Mesodermal cell (in vitro differentiated cells): ENCODE measurements around the gene PPRC1.
A peak's percentile ranks its signal among the peaks of the same experiment; 100 is the strongest.

Experiments
- H3K27ac ChIP-seq: 2 replicates; pipeline ENCODE4 v1.7.0; 2013; ENCODE audit warnings: mild to moderate bottlenecking, low read depth, low read length, moderate library complexity; ENCODE audit not compliant: severe bottlenecking
- H3K36me3 ChIP-seq: 2 replicates; pipeline ENCODE4 v1.7.1; 2013; ENCODE audit warnings: mild to moderate bottlenecking, low read length, moderate library complexity; ENCODE audit not compliant: control insufficient read depth, insufficient read depth
- H3K4me1 ChIP-seq: one replicate; pipeline ENCODE4 v1.7.1; 2013; ENCODE audit warnings: mild to moderate bottlenecking, low read length; ENCODE audit not compliant: insufficient read depth, control insufficient read depth, poor library complexity, severe bottlenecking
- H3K4me3 ChIP-seq: 2 replicates; pipeline ENCODE4 v1.7.0; 2013; ENCODE audit warnings: low read length, control low read depth, mild to moderate bottlenecking; ENCODE audit not compliant: insufficient read depth, poor library complexity, severe bottlenecking; ENCODE audit errors: extremely low read depth
- H3K9me3 ChIP-seq: 2 replicates; pipeline ENCODE4 v1.7.1; 2013; ENCODE audit warnings: mild to moderate bottlenecking, low read length, moderate library complexity; ENCODE audit not compliant: control insufficient read depth
- WGBS, 2 experiments: methylation state at CpG; one replicate each; pipeline ENCODE4 v1.1.5; 2013; ENCODE audit warnings: missing lambda C conversion rate in 2 of 2; ENCODE audit not compliant: insufficient coverage in 2 of 2; 5-methylcytosine and 5-hydroxymethylcytosine counted together

PPRC1 gene

DNA sequence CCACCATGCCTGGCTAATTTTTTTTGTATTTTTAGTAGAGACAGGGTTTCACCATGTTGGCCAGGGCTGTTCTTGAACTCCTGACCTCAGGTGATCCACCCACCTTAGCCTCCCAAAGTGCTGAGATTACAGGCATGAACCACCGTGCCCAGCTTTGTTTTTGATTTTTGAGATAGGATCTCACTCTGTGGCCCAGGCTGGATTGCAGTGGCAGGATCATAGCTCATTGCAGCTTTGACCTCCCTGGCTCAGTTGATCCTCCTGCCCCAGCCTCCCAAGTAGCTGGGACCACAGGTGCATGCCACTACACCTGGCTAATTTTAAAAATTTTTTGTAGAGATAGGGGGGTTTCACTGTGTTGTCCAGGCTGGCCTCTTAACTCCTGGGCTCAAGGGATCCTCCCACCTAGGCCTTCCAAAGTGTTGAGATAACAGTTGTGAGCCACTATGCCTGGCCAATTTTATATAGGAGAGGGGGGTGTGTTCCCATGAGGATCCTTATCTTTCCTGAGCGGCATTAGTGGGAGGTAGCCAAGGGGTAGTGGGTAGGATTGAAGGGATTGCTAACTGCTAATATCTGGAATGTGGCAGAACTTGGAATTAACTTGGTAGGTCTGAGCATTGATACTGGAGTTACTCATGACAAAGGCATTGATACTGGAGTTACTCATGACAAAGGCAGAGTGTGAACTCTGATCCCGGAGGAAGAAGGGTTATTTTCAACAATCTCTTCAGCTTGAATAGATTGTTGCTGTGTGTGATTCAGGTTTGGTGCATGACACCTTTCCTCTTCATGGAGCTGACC is 18.3 kb downstream of the PPRC1 start:
- peaks cover 27% of the 10 kb centered on the region for H3K4me1 ChIP-seq
- peak overlapping the region; percentile 99 for H3K27ac ChIP-seq
- WGBS, 2 experiments = 77 to 89% methylated on average over 3 of the region's 3 CpGs
- peak overlapping the region; percentile 88 for H3K4me3 ChIP-seq
- H3K36me3 ChIP-seq = peaks cover 68% of the 10 kb centered on the region
- no peaks in the 10 kb centered on the region for H3K9me3 ChIP-seq

DNA sequence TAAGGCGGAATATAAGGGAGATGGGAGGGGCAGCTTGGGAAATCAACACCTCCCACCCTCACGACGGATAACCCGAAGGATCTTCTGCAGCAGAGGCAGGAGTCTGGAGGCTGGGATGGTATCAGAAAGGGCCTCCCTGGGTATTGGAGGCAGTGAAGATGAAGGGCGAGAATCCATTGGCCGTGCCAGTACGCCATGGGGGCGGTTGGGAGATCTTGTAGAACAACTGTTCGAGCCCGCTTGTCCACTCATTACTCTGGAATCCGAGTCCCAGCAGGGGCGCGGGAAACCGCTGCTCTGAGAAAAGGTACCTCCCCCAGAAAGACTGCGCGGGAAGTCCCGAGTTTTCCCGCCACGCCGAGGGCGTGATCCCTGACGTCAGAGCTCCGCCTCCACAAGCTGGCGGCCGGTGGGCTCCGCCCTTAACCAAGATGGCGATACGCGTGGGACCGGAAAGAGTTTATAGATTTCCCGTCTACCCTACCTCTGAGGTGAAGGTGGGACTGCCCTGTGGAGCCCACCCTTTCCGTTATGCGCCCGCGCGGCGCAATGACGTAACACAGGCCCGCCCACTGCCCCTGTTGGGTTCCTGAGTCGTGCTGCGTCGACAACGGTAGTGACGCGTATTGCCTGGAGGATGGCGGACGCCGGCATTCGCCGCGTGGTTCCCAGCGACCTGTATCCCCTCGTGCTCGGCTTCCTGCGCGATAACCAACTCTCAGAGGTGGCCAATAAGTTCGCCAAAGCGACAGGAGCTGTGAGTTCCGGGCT is 19.1 kb downstream of the PPRC1 start, which contains the start of gene NOLC1:
TSS of gene NOLC1 (plus strand) at position 616 of the 771 bp plus-strand sequence. CDS start at position 638, 22 bp downstream.
- Histone ChIP-seq H3K4me3 (peak within 1 kb of the TSS; percentile 88), H3K27ac (peak within 1 kb of the TSS; percentile 99), H3K4me1 (peaks cover 27% of the 10 kb centered on the region), H3K9me3 (no peaks in the 10 kb centered on the region), H3K36me3 (peaks cover 68% of the 10 kb centered on the region)
- WGBS, 2 experiments = 1 to 2% methylated on average over 51 to 52 of the region's 59 CpGs

DNA sequence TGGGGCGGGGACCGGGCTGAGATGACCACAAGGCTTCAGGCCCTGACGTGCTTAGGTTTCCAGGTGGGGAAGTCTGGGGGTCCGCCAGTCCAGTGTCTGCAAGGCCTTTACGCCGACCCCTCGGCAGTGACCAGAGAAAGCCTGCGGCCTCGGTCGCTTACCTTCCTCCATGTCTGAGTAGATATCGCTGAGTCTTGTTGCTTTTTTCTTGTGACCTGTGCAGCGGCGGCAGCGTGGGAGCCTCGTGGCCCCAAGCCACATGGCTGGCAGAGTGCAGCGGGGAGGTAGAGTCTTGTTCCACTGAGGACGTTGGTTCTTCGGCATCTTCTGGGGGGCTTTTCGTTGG is 19.7 kb downstream of the PPRC1 start:
- WGBS, 2 experiments = 0% methylated on average over 11 to 16 of the region's 19 CpGs
- Histone ChIP-seq H3K36me3 (peaks cover 68% of the 10 kb centered on the region), H3K27ac (peak overlapping the region; percentile 99), H3K4me3 (peak overlapping the region; percentile 88), H3K9me3 (no peaks in the 10 kb centered on the region), H3K4me1 (peaks cover 27% of the 10 kb centered on the region)

DNA sequence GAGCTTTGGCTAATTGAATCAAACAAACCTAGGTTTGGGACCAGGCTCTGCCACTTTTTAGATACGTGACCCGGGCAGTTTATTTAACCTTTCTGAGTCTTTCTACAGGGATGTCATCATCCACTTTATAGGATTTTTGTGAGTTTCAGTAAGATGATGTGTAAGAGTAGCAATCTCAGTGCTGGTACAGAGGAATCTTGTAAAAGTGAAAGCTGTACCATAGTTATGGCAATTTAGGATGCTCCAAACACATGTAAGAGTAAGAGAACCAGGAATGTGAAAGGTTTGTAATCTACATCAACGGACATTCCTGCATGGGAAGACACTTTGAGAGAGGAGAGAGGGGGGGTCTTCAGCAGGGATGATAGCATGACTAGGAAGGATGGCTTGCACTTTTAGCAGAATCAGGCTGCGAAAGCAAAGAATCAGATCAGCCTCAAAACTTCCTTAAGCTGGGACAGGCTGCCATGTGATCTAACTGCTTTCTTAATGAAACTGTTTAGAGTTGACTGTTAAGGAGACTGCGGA is 20.3 kb downstream of the PPRC1 start:
- Histone ChIP-seq H3K4me1 (peaks cover 27% of the 10 kb centered on the region), H3K4me3 (peak overlapping the region; percentile 88), H3K9me3 (no peaks in the 10 kb centered on the region), H3K36me3 (peaks cover 68% of the 10 kb centered on the region), H3K27ac (peak overlapping the region; percentile 99)
- WGBS, 2 experiments = 36 to 61% methylated on average over 2 to 3 of the region's 5 CpGs

DNA sequence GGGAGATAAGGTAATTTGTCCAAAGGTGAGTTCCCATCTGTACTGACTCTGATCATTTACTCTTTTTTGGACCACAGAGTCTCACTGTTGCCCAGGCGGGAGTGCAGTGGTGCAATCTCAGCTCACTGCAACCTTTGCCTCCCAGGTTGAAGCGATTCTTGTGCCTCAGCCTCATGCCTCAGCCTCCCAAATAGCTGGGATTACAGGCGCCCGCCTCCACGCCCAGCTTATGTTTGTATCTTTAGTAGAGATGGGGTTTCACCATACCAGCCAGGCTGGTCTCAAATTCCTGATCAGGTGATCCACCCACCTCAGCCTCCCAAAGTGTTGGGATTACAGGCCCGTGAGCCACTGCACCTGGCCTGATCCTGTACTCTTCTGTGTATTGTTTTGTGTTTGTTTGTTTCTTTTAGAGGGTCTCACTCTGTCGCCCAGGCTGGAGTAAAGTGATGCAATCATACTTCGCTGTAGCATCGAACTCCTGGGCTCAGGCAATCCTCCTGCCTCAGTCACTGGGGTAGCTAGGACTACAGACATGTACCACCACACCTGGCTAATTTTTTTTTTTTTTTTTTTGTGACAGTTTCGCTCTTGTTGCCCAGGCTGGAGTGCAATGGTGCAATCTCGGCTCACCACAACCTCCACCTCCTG is 21.8 kb downstream of the PPRC1 start:
- Histone ChIP-seq H3K27ac (no peak overlapping the region), H3K4me1 (peaks cover 27% of the 10 kb centered on the region), H3K4me3 (no peak overlapping the region), H3K36me3 (peaks cover 67% of the 10 kb centered on the region), H3K9me3 (no peaks in the 10 kb centered on the region)
- WGBS, 2 experiments = 82 to 95% methylated on average over 1 to 8 of the region's 11 CpGs

DNA sequence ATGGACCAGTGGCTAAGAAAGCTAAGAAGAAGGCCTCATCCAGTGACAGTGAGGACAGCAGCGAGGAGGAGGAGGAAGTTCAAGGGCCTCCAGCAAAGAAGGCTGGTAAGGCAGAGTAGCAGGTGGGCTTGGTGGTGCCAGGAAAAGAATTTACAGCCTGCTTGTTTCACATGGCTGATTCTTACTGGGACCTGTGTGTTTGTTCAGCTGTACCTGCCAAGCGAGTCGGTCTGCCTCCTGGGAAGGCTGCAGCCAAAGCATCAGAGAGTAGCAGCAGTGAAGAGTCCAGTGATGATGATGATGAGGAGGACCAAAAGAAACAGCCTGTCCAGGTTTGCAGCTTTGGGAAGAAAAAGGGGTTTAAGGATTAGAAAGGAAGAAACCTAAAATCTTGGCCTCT is 24.4 kb downstream of the PPRC1 start:
- Histone ChIP-seq H3K9me3 (no peaks in the 10 kb centered on the region), H3K4me1 (peaks cover 10% of the 10 kb centered on the region), H3K4me3 (no peak overlapping the region), H3K36me3 (peaks cover 81% of the 10 kb centered on the region), H3K27ac (no peak overlapping the region)
- 95 to 100% methylated on average over 3 of the region's 3 CpGs for WGBS, 2 experiments

DNA sequence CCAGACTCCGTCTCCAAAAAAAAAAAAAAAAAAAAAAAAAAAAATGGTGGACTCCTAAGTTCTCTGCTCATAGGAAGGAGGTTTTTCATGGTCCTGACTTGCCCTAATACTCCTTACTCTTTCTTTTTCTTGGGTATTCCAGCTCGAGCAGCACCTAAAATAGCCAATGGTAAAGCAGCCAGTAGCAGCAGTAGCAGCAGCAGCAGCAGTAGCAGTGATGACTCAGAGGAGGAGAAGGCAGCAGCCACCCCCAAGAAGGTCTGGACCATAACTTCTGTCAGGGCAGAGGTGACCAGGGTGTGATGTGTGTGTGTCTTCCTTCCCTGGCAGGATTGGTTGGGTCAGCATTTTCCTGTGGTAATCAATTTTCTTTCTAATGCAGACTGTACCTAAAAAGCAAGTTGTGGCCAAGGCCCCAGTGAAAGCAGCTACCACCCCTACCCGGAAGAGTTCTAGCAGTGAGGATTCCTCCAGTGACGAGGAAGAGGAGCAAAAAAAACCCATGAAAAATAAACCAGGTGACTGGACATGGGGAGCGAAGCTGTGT is 26.3 kb downstream of the PPRC1 start:
- no peak overlapping the region for H3K27ac ChIP-seq
- 96 to 97% methylated on average over 3 of the region's 5 CpGs for WGBS, 2 experiments
- H3K36me3 ChIP-seq = peaks cover 98% of the 10 kb centered on the region
- no peak overlapping the region for H3K4me3 ChIP-seq
- H3K4me1 ChIP-seq = peaks cover 8% of the 10 kb centered on the region
- H3K9me3 ChIP-seq = no peaks in the 10 kb centered on the region

DNA sequence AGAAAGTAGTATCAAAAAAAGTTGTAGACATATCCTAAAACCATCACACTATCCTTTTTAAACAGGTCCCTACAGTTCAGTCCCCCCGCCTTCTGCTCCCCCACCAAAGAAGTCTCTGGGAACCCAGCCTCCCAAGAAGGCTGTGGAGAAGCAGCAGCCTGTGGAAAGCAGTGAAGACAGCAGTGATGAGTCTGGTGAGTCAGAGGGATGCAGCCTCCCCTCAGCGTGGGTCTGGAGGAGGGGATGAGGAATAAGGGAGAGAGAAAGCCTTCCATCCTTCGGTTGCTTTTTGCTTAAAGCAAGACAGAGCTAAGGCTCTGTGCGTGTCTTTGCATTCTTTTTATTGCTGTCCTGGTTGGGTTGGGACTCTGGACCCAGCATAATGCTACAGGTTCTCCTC is 27.0 kb downstream of the PPRC1 start:
- Histone ChIP-seq H3K4me1 (peaks cover 8% of the 10 kb centered on the region), H3K27ac (no peak overlapping the region), H3K9me3 (no peaks in the 10 kb centered on the region), H3K4me3 (no peak overlapping the region), H3K36me3 (peaks cover 92% of the 10 kb centered on the region)
- 92 to 100% methylated on average over 3 of the region's 4 CpGs for WGBS, 2 experiments

DNA sequence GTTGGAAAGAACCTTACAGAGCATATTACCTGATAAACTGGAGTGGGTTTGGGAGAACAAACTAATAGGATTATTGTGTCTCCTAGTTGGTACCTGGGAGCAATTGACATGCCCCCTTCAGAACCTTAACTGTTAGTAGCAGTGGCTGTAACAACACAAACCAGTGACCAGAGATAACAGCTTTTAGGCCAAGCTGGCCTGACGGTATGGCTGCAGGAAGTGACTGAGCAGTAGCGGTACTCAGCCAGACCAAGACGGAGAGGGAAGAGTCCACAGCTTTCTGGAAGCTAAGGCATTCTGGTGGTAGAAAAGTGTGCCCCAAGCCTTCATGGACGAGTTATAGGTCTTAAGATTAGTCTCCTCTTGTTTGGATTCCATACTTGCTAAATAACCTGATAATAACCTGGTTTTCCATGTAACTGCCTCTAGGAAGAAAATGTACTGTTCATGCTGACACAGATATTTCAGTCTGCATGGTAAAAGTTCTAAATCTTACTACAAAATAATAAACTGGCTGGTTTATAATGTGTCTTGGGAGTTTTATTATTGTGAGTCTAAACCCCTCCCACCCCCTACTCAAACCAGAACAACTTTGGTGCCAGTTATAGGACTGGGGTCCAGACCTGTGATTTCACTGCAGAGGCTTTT is 30.6 kb downstream of the PPRC1 start:
- H3K36me3 ChIP-seq = peaks cover 57% of the 10 kb centered on the region
- 90 to 100% methylated on average over 3 to 4 of the region's 4 CpGs for WGBS, 2 experiments
- H3K27ac ChIP-seq = no peak overlapping the region
- H3K4me3 ChIP-seq = no peak overlapping the region
- H3K9me3 ChIP-seq = no peaks in the 10 kb centered on the region
- H3K4me1 ChIP-seq = peaks cover 8% of the 10 kb centered on the region

DNA sequence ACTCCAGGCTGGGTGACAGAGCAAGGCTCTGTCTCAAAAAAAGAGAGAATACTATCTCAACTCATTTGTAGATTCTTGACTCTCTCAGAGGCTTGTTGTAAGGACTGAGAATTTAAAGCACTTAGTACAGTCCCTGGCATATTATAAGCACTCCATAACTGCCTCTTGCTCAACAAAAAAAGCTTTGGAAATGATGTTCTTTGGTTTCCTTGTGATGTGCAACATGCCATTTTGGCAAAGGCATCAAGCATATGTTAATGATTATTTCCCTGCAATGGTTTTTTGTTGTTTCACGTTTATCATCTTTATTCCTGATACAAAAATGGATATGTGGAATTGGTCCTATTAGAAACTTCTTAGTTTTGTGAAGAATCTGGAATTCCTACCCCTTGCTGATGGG is 35.0 kb downstream of the PPRC1 start:
- Histone ChIP-seq H3K27ac (no peak overlapping the region), H3K4me1 (peaks cover 5% of the 10 kb centered on the region), H3K36me3 (peaks cover 14% of the 10 kb centered on the region), H3K9me3 (no peaks in the 10 kb centered on the region), H3K4me3 (no peak overlapping the region)
- no CpG with 5 or more reads among the region's 1 CpG for WGBS, 2 experiments
